Measurements from ENCODE around the gene ZNHIT3. TPM values are rescaled to one million over a fixed set of nuclear protein-coding genes. Genes with fewer than 3 reads are reported as not detected.
"Not testable (repeated sequence)": the region's sequence is repeated elsewhere in the genome, so short reads cannot be mapped to it uniquely, and the experiment has no call there.

The ZNHIT3 gene
- total and polyA plus RNA-seq, 2 donors from 2014 or later, result 25.4 to 60.9 TPM

- peak in 1 of 5 donors; percentile 54 for DNase-seq
Measured at GRCh38 chr17:36457701-36458100, 28.8 kb upstream of the ZNHIT3 start.

GRCh38 chr17:36459045-36459444 lies 27.4 kb upstream of the ZNHIT3 start:
- Histone ChIP-seq H3K9ac (ENCODE audit: low read length in 3 of 3) (no peak overlapping the region), H3K36me3 (ENCODE audit: control insufficient read depth in 2 of 3, insufficient read depth in 3 of 3, low read length in 3 of 3) (no peaks in the 10 kb centered on the region), H3K27me3 (ENCODE audit: control insufficient read depth, insufficient read depth, low read length) (no peaks in the 10 kb centered on the region), H3K9me3 (ENCODE audit: control insufficient read depth in 2 of 3, insufficient read depth in 1 of 3, low read length in 3 of 3) (no peaks in the 10 kb centered on the region), H3K4me1 (ENCODE audit: control insufficient read depth in 2 of 3, insufficient read depth in 2 of 3, low read depth in 1 of 3, low read length in 3 of 3) (no peaks in the 10 kb centered on the region), H3K4me3 (ENCODE audit: low read length in 3 of 3) (no peak overlapping the region), H3K27ac (ENCODE audit: low read depth in 2 of 2, low read length in 2 of 2) (no peak overlapping the region)
- intact Hi-C loops (cut with DNase I), result no loop called here
- no peak for TF ChIP-seq CTCF (IDR thresholded peaks at IDR 0.05; ENCODE audit: borderline replicate concordance, extremely low read depth, insufficient read depth)
- DNase-seq (peak in 1 of 5 donors; percentile 35), FAIRE-seq (no peak)

More at GRCh38 chr17:36457701-36458100, 28.8 kb upstream of the ZNHIT3 start:
- H3K36me3 ChIP-seq (ENCODE audit: control insufficient read depth in 2 of 3, insufficient read depth in 3 of 3, low read length in 3 of 3); H3K27me3 ChIP-seq (ENCODE audit: control insufficient read depth, insufficient read depth, low read length); H3K9me3 ChIP-seq (ENCODE audit: control insufficient read depth in 2 of 3, insufficient read depth in 1 of 3, low read length in 3 of 3); H3K27ac ChIP-seq (ENCODE audit: low read depth in 2 of 2, low read length in 2 of 2); intact Hi-C loops (cut with DNase I); H3K4me3 ChIP-seq (ENCODE audit: low read length in 3 of 3); FAIRE-seq; H3K9ac ChIP-seq (ENCODE audit: low read length in 3 of 3); H3K4me1 ChIP-seq (ENCODE audit: control insufficient read depth in 2 of 3, insufficient read depth in 2 of 3, low read depth in 1 of 3, low read length in 3 of 3): not testable (repeated sequence)

- H3K27ac ChIP-seq (ENCODE audit: low read depth in 2 of 2, low read length in 2 of 2), result no peak overlapping the region
- H3K9me3 ChIP-seq (ENCODE audit: control insufficient read depth in 2 of 3, insufficient read depth in 1 of 3, low read length in 3 of 3), result no peaks in the 10 kb centered on the region
- no peaks in the 10 kb centered on the region for H3K27me3 ChIP-seq (ENCODE audit: control insufficient read depth, insufficient read depth, low read length)
- intact Hi-C loops (cut with DNase I), result no loop called here
- H3K4me1 ChIP-seq (ENCODE audit: control insufficient read depth in 2 of 3, insufficient read depth in 2 of 3, low read depth in 1 of 3, low read length in 3 of 3), result no peaks in the 10 kb centered on the region
- H3K36me3 ChIP-seq (ENCODE audit: control insufficient read depth in 2 of 3, insufficient read depth in 3 of 3, low read length in 3 of 3), result no peaks in the 10 kb centered on the region
- H3K9ac ChIP-seq (ENCODE audit: low read length in 3 of 3), result no peak overlapping the region
- TF ChIP-seq CTCF (IDR thresholded peaks at IDR 0.05; ENCODE audit: borderline replicate concordance, extremely low read depth, insufficient read depth), result no peak
- no peak overlapping the region for H3K4me3 ChIP-seq (ENCODE audit: low read length in 3 of 3)
- DNase-seq (peak in 1 of 5 donors; percentile 49), FAIRE-seq (no peak)
Measured at GRCh38 chr17:36459601-36460000, 26.9 kb upstream of the ZNHIT3 start.

DNA sequence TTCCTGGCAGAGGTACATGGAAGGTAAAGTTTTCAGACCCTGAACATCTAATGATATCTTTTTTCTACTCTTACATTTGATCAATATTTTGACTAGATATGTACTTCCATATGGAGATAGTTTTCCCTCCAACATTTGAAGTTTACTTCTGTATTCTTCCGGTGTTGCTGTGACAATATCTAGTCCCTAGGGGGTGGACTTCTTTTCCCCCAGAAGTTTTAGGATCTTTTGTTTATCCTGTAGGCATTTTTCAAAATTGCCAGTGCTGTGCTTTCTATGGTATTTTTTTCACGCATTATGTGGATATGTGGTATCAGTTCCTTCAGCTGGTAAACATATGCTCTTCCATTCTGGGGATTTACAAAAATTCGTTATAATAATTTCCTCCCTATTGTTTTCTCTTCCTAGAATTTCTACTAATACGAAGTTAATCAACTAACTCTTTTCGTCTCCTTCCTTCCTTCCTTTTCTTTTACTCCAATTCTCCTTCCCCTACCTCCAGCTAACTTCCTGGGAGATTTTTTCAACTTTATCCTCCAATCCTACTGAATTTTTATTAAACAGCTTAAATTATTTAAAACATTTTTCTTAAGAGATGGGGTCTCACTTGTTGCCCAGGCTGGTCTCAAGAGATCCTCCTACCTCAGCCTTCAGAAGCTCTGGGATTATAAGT lies 26.1 kb upstream of the ZNHIT3 start:
- H3K4me3 ChIP-seq (ENCODE audit: low read length in 3 of 3), result no peak overlapping the region
- TF ChIP-seq CTCF (IDR thresholded peaks at IDR 0.05; ENCODE audit: borderline replicate concordance, extremely low read depth, insufficient read depth), result no peak
- H3K9ac ChIP-seq (ENCODE audit: low read length in 3 of 3), result no peak overlapping the region
- FAIRE-seq (no peak), DNase-seq (no peak)
- H3K9me3 ChIP-seq (ENCODE audit: control insufficient read depth in 2 of 3, insufficient read depth in 1 of 3, low read length in 3 of 3), result no peaks in the 10 kb centered on the region
- no peaks in the 10 kb centered on the region for H3K36me3 ChIP-seq (ENCODE audit: control insufficient read depth in 2 of 3, insufficient read depth in 3 of 3, low read length in 3 of 3)
- H3K27me3 ChIP-seq (ENCODE audit: control insufficient read depth, insufficient read depth, low read length), result no peaks in the 10 kb centered on the region
- no peak overlapping the region for H3K27ac ChIP-seq (ENCODE audit: low read depth in 2 of 2, low read length in 2 of 2)
- intact Hi-C loops (cut with DNase I), result no loop called here
- H3K4me1 ChIP-seq (ENCODE audit: control insufficient read depth in 2 of 3, insufficient read depth in 2 of 3, low read depth in 1 of 3, low read length in 3 of 3), result no peaks in the 10 kb centered on the region

Measured in kidney (tissue), 14 donors.